SK-N-SH (cell line): ENCODE data around the gene BNC2. TPM values are rescaled to one million over a fixed set of nuclear protein-coding genes. Genes with fewer than 3 reads are reported as not detected.

Experiments used
- CTCF ChIA-PET: fragments of 300-600, 350-600 bp; formaldehyde crosslinking; extraction: SDS; loops from one replicate; lab custom pipeline; 2021; lab: Yijun Ruan, JAX
- POLR2A ChIA-PET: fragments of 350-600 bp; sonication (Branson Sonifier 250); formaldehyde crosslinking; extraction: SDS; loops from one replicate; lab custom pipeline; 2020; ENCODE audit warnings: antibody characterized with exemption, inconsistent platforms; lab: Yijun Ruan, JAX
- DNase-seq: peaks from one replicate; pipeline ENCODE4 v3.0.0; 2012
- H2AFZ ChIP-seq: fragments of 200-600 bp; sonication (generic); 2 replicates; pipeline ENCODE4 v1.8.1; 2016; ENCODE audit warnings: antibody characterized with exemption, mild to moderate bottlenecking, low read depth
- H3F3A ChIP-seq: fragments of 200-600 bp; sonication (generic); replicated peaks from 2 replicates; pipeline ENCODE3; 2016; ENCODE audit warnings: antibody characterized with exemption, mild to moderate bottlenecking; ENCODE audit not compliant: insufficient read depth
- H3K27ac ChIP-seq, 2 experiments: fragments of 200-500 bp in 1 of 2; fragments of 200-600 bp in 1 of 2; sonication (Bioruptor generic) in 1 of 2; sonication (generic), shearing (Covaris generic) in 1 of 2; 2 replicates each; pipeline versions ENCODE4 v1.5.1 to v1.6.1; 2014 to 2016; ENCODE audit warnings: low read depth in 2 of 2, inconsistent platforms in 1 of 2, low read length in 1 of 2, mild to moderate bottlenecking in 1 of 2, mixed read lengths in 1 of 2
- H3K27me3 ChIP-seq: fragments of 200-600 bp; sonication (generic), shearing (Covaris generic); 2 replicates; pipeline ENCODE4 v1.6.1; 2016; ENCODE audit warnings: mixed run types; ENCODE audit not compliant: insufficient read depth
- H3K36me3 ChIP-seq, 2 experiments: fragments of 200-500 bp in 1 of 2; fragments of 200-600 bp in 1 of 2; sonication (Bioruptor generic) in 1 of 2; sonication (generic) in 1 of 2; replicated peaks in 1 of 2; 2 replicates each; pipeline versions ENCODE3 to v1.5.1; 2014 to 2016; ENCODE audit warnings: low read length in 1 of 2, mild to moderate bottlenecking in 1 of 2; ENCODE audit not compliant: insufficient read depth in 2 of 2, control insufficient read depth in 1 of 2
- H3K4me1 ChIP-seq, 2 experiments: fragments of 200-500 bp in 1 of 2; fragments of 200-600 bp in 1 of 2; sonication (Bioruptor generic) in 1 of 2; sonication (generic), shearing (Covaris generic) in 1 of 2; 2 replicates each; pipeline versions ENCODE4 v1.5.1 to v1.6.1; 2014 to 2016; ENCODE audit warnings: low read depth in 1 of 2, low read length in 1 of 2, mixed run types in 1 of 2; ENCODE audit not compliant: insufficient read depth in 2 of 2, control insufficient read depth in 1 of 2
- H3K4me2 ChIP-seq: fragments of 200-600 bp; sonication (generic), shearing (Covaris generic); 2 replicates; pipeline ENCODE4 v1.6.1; 2017; ENCODE audit warnings: mixed run types
- H3K4me3 ChIP-seq, 2 experiments: fragments of 200-500 bp in 1 of 2; fragments of 200-600 bp in 1 of 2; sonication (Bioruptor generic) in 1 of 2; sonication (generic), shearing (Covaris generic) in 1 of 2; 2 replicates each; pipeline versions ENCODE4 v1.5.1 to v1.8.1; 2014 to 2016; ENCODE audit warnings: low read depth in 2 of 2, inconsistent platforms in 1 of 2, low read length in 1 of 2, mild to moderate bottlenecking in 1 of 2, mixed read lengths in 1 of 2, moderate library complexity in 1 of 2
- H3K79me2 ChIP-seq: fragments of 200-600 bp; sonication (generic); 2 replicates; pipeline ENCODE4 v1.8.1; 2017; ENCODE audit warnings: mild to moderate bottlenecking; ENCODE audit not compliant: insufficient read depth
- H3K9ac ChIP-seq: fragments of 200-600 bp; sonication (generic); 2 replicates; pipeline ENCODE4 v1.6.1; 2017; ENCODE audit warnings: mixed run types
- H3K9me2 ChIP-seq: fragments of 200-600 bp; sonication (generic); 2 replicates; pipeline ENCODE4 v1.6.1; 2017; ENCODE audit warnings: mixed run types
- H3K9me3 ChIP-seq: fragments of 200-600 bp; sonication (generic); 2 replicates; pipeline ENCODE4 v1.6.1; 2017; ENCODE audit warnings: mixed run types, mild to moderate bottlenecking, moderate library complexity
- H4K20me1 ChIP-seq: fragments of 200-600 bp; sonication (generic); 2 replicates; pipeline ENCODE4 v1.6.1; 2017; ENCODE audit warnings: mild to moderate bottlenecking, mixed run types; ENCODE audit not compliant: insufficient read depth
- FOSL2 ChIP-seq: IDR thresholded peaks from 2 replicates; pipeline ENCODE4 v1.4.0; 2012; ENCODE audit warnings: low read depth, mild to moderate bottlenecking, moderate library complexity, borderline replicate concordance
- FOXJ3 ChIP-seq: sonication (generic); formaldehyde crosslinking; IDR thresholded peaks from 2 replicates; pipeline ENCODE4 v1.5.1; 2020; ENCODE audit warnings: mild to moderate bottlenecking, missing genetic modification reagents
- GATA2 ChIP-seq: sonication (generic); formaldehyde crosslinking; IDR thresholded peaks from 2 replicates; pipeline ENCODE4 v1.5.0; 2020; ENCODE audit warnings: mild to moderate bottlenecking, missing genetic modification reagents
- MAX ChIP-seq: IDR thresholded peaks from 2 replicates; pipeline ENCODE4 v1.4.0; 2012; ENCODE audit warnings: low read depth
- MEF2A ChIP-seq: IDR thresholded peaks from 2 replicates; pipeline ENCODE4 v1.4.0; 2012; ENCODE audit warnings: low read depth, borderline replicate concordance
- PBX3 ChIP-seq: IDR thresholded peaks from 2 replicates; pipeline ENCODE4; 2012
- POLR2AphosphoS5 ChIP-seq: IDR thresholded peaks from 2 replicates; pipeline ENCODE4 v1.6.1; 2012; ENCODE audit warnings: low read depth, low read length
- RFX5 ChIP-seq: IDR thresholded peaks from 2 replicates; pipeline ENCODE4 v1.6.1; 2012; ENCODE audit warnings: mild to moderate bottlenecking, improper control_type of control experiment, low read length
- RXRA ChIP-seq: IDR thresholded peaks from 2 replicates; pipeline ENCODE4 v1.4.0; 2012; ENCODE audit warnings: low read depth, mild to moderate bottlenecking, borderline replicate concordance
- SMC3 ChIP-seq: IDR thresholded peaks from 2 replicates; pipeline ENCODE4 v1.6.1; 2012; ENCODE audit warnings: low read depth, low read length, improper control_type of control experiment
- TAF1 ChIP-seq: IDR thresholded peaks from 2 replicates; pipeline ENCODE4 v1.6.1; 2012; ENCODE audit warnings: low read depth, mild to moderate bottlenecking, low read length, moderate library complexity, borderline replicate concordance
- USF1 ChIP-seq: IDR thresholded peaks from 2 replicates; pipeline ENCODE4 v1.4.0; 2012; ENCODE audit warnings: low read depth, borderline replicate concordance
- USF2 ChIP-seq: fragments of 150-350 bp; IDR thresholded peaks from 2 replicates; pipeline ENCODE4 v1.6.1; 2017; ENCODE audit warnings: antibody characterized with exemption, low read length, low read depth, borderline replicate concordance
- YY1 ChIP-seq: IDR thresholded peaks from 2 replicates; pipeline ENCODE4 v1.4.0; 2012; ENCODE audit warnings: low read depth, mild to moderate bottlenecking
- ZBTB33 ChIP-seq: IDR thresholded peaks from 2 replicates; pipeline ENCODE4 v1.4.0; 2012; ENCODE audit warnings: low read depth, borderline replicate concordance
- WGBS: methylation state at CpG from one replicate; pipeline ENCODE4 v1.1.6; 2017; ENCODE audit warnings: low lambda C conversion rate; 5-methylcytosine and 5-hydroxymethylcytosine counted together
- polyA plus RNA-seq, 3 experiments: library from polyadenylated mRNA; depleted of rRNA; stranded (reverse); fragments of >200 nt; gene quantifications; 2 replicates each; pipeline ENCODE4 v1.2.3, GENCODE V29; 2012

Gene BNC2
- polyA plus RNA-seq, 1 of the 3 experiments (the other 2 are of a cell fraction): 8.8 TPM

- no peak for TF ChIP-seq USF1
Measured at GRCh38 chr9:16821344-16821743, 49.1 kb downstream of the BNC2 start (continued).

- no peak for DNase-seq
- CTCF ChIA-PET: interaction anchor here (1.1 to 1.4 kb wide), 2 partner anchors 9 to 48 kb away, joined by 3 to 4 read pairs; no protein-coding TSS in a partner anchor
Measured at GRCh38 chr9:16817514-16817913, 53.0 kb downstream of the BNC2 start.

GRCh38 chr9:16817002-16817401, 53.5 kb downstream of the BNC2 start:
- Histone ChIP-seq H3K27me3 (no peaks in the 10 kb centered on the region), H3K27ac (no peak overlapping the region), H3K36me3 (no peaks in the 10 kb centered on the region), H3K4me1 (no peaks in the 10 kb centered on the region; a peak in 1 of 4 replicates), H4K20me1 (no peaks in the 10 kb centered on the region), H3K9me2 (no peaks in the 10 kb centered on the region), H2AFZ (no peak overlapping the region), H3K4me3 (no peak overlapping the region), H3K79me2 (peaks cover 5% of the 10 kb centered on the region; the same call in 1 of the 2 replicates), H3K9me3 (no peaks in the 10 kb centered on the region), H3K9ac (no peak overlapping the region), H3F3A (no peaks in the 10 kb centered on the region), H3K4me2 (no peak overlapping the region)
- POLR2A ChIA-PET: no interaction called here
- TF ChIP-seq POLR2AphosphoS5 (no peak), MAX (no peak), PBX3 (no peak), USF2 (no peak), FOXJ3 (CRISPR knock-in tag) (no peak), MEF2A (no peak), ZBTB33 (no peak), YY1 (no peak)
- no peak for DNase-seq
- WGBS: 95% methylated on average over 2 of the region's 2 CpGs
- CTCF ChIA-PET: interaction anchor here (1.1 to 1.4 kb wide), 2 partner anchors 9 to 47 kb away, joined by 3 to 4 read pairs; no protein-coding TSS in a partner anchor

More at GRCh38 chr9:16817514-16817913, 53.0 kb downstream of the BNC2 start:
- H4K20me1 ChIP-seq: no peaks in the 10 kb centered on the region
- no peak for TF ChIP-seq SMC3
- TF ChIP-seq ZBTB33: no peak
- no peak for TF ChIP-seq FOSL2
- TF ChIP-seq GATA2 (CRISPR knock-in tag): no peak
- TF ChIP-seq RXRA: no peak
- TF ChIP-seq YY1: no peak
- TF ChIP-seq MAX: no peak
- no peak for TF ChIP-seq FOXJ3 (CRISPR knock-in tag)
- TF ChIP-seq MEF2A: no peak
- no peak for TF ChIP-seq TAF1
- TF ChIP-seq RFX5: no peak
- no peaks in the 10 kb centered on the region; a peak in 1 of 4 replicates for H3K4me1 ChIP-seq
- no peaks in the 10 kb centered on the region for H3K36me3 ChIP-seq
- no peaks in the 10 kb centered on the region for H3K9me2 ChIP-seq
- H3K27ac ChIP-seq: no peak overlapping the region
- no peak overlapping the region for H3K4me3 ChIP-seq
- no peak overlapping the region for H2AFZ ChIP-seq
- H3K27me3 ChIP-seq: no peaks in the 10 kb centered on the region
- H3K9ac ChIP-seq: no peak overlapping the region
- no peak overlapping the region for H3K4me2 ChIP-seq
- H3F3A ChIP-seq: no peaks in the 10 kb centered on the region
- 85% methylated on average over 2 of the region's 2 CpGs for WGBS
- H3K9me3 ChIP-seq: no peaks in the 10 kb centered on the region
- POLR2A ChIA-PET: no interaction called here
- peaks cover 7% of the 10 kb centered on the region for H3K79me2 ChIP-seq
